ENCODE measurements around the gene ZNF493. TPM values are rescaled to one million over a fixed set of nuclear protein-coding genes. Genes with fewer than 3 reads are reported as not detected.

The ZNF493 gene
- 19.3 TPM for polyA plus RNA-seq (2013, experiment 1 of 4)
- 26.0 TPM for polyA plus RNA-seq (2013, experiment 2 of 4)
- 18.0 TPM for polyA plus RNA-seq (2013, experiment 3 of 4)
- 21.9 TPM for polyA plus RNA-seq (2013, experiment 4 of 4)

- Histone ChIP-seq H3K27ac (ENCODE audit: insufficient read depth, low read depth, low read length, poor library complexity, severe bottlenecking) (peak within 1 kb of the TSS; percentile 88), H3K27me3 (ENCODE audit: control insufficient read depth, insufficient read depth, low read length, poor library complexity, severe bottlenecking) (no peaks in the 10 kb centered on the region), H3K4me1 (ENCODE audit: control insufficient read depth, insufficient read depth, low read length) (no peaks in the 10 kb centered on the region), H3K36me3 (ENCODE audit: control insufficient read depth, insufficient read depth, low read length) (peaks cover 6% of the 10 kb centered on the region), H3K9me3 (ENCODE audit: control insufficient read depth, low read length) (no peaks in the 10 kb centered on the region), H3K4me3 (ENCODE audit: insufficient read depth, low read depth, low read length) (peak within 1 kb of the TSS; percentile 81)
- 0 to 1% methylated on average over 31 of the region's 31 CpGs for WGBS, 2 experiments
Observed at GRCh38 chr19:21396893-21397572, at the start of gene ZNF493. Gene ZNF493, plus strand, starts transcription at chr19:21397133. Its CDS starts 105 bp downstream, at chr19:21397238.

- H3K9me3 ChIP-seq (ENCODE audit: control insufficient read depth, low read length): no peaks in the 10 kb centered on the region
- no peaks in the 10 kb centered on the region for H3K27me3 ChIP-seq (ENCODE audit: control insufficient read depth, insufficient read depth, low read length, poor library complexity, severe bottlenecking)
- no peak overlapping the region for H3K4me3 ChIP-seq (ENCODE audit: insufficient read depth, low read depth, low read length)
- 100% methylated on average over 2 of the region's 2 CpGs; no CpG with 5 or more reads in 1 of the 2 experiments for WGBS, 2 experiments
- H3K4me1 ChIP-seq (ENCODE audit: control insufficient read depth, insufficient read depth, low read length): no peaks in the 10 kb centered on the region
- no peak overlapping the region for H3K27ac ChIP-seq (ENCODE audit: insufficient read depth, low read depth, low read length, poor library complexity, severe bottlenecking)
- no peaks in the 10 kb centered on the region for H3K36me3 ChIP-seq (ENCODE audit: control insufficient read depth, insufficient read depth, low read length)
Observed at GRCh38 chr19:21352830-21353229, 44.1 kb upstream of the ZNF493 start.

- Histone ChIP-seq H3K27me3 (ENCODE audit: control insufficient read depth, insufficient read depth, low read length, poor library complexity, severe bottlenecking) (no peaks in the 10 kb centered on the region), H3K36me3 (ENCODE audit: control insufficient read depth, insufficient read depth, low read length) (peaks cover 26% of the 10 kb centered on the region), H3K27ac (ENCODE audit: insufficient read depth, low read depth, low read length, poor library complexity, severe bottlenecking) (peak within 1 kb of the TSS; percentile 100), H3K4me1 (ENCODE audit: control insufficient read depth, insufficient read depth, low read length) (no peaks in the 10 kb centered on the region), H3K9me3 (ENCODE audit: control insufficient read depth, low read length) (no peaks in the 10 kb centered on the region), H3K4me3 (ENCODE audit: insufficient read depth, low read depth, low read length) (peak within 1 kb of the TSS; percentile 95)
- WGBS, 2 experiments: 0% methylated on average over 36 of the region's 36 CpGs
Observed at GRCh38 chr19:21358768-21359451, 38.0 kb upstream of the ZNF493 start, which contains the start of gene ZNF738. Gene ZNF738, plus strand, starts transcription at chr19:21359000. Its CDS starts 141 bp downstream, at chr19:21359141.

GRCh38 chr19:21362291-21362690 lies 34.6 kb upstream of the ZNF493 start:
- H3K9me3 ChIP-seq (ENCODE audit: control insufficient read depth, low read length): no peaks in the 10 kb centered on the region
- H3K27me3 ChIP-seq (ENCODE audit: control insufficient read depth, insufficient read depth, low read length, poor library complexity, severe bottlenecking): no peaks in the 10 kb centered on the region
- no peaks in the 10 kb centered on the region for H3K4me1 ChIP-seq (ENCODE audit: control insufficient read depth, insufficient read depth, low read length)
- H3K36me3 ChIP-seq (ENCODE audit: control insufficient read depth, insufficient read depth, low read length): peaks cover 55% of the 10 kb centered on the region
- no peak overlapping the region for H3K27ac ChIP-seq (ENCODE audit: insufficient read depth, low read depth, low read length, poor library complexity, severe bottlenecking)
- H3K4me3 ChIP-seq (ENCODE audit: insufficient read depth, low read depth, low read length): no peak overlapping the region
- 90 to 94% methylated on average over 2 to 3 of the region's 3 CpGs for WGBS, 2 experiments

- H3K36me3 ChIP-seq (ENCODE audit: control insufficient read depth, insufficient read depth, low read length): peaks cover 27% of the 10 kb centered on the region
- no peaks in the 10 kb centered on the region for H3K27me3 ChIP-seq (ENCODE audit: control insufficient read depth, insufficient read depth, low read length, poor library complexity, severe bottlenecking)
- H3K9me3 ChIP-seq (ENCODE audit: control insufficient read depth, low read length): peaks cover 13% of the 10 kb centered on the region
- no peak overlapping the region for H3K27ac ChIP-seq (ENCODE audit: insufficient read depth, low read depth, low read length, poor library complexity, severe bottlenecking)
- WGBS, 2 experiments: 94 to 95% methylated on average over 4 of the region's 4 CpGs
- H3K4me1 ChIP-seq (ENCODE audit: control insufficient read depth, insufficient read depth, low read length): no peaks in the 10 kb centered on the region
- no peak overlapping the region for H3K4me3 ChIP-seq (ENCODE audit: insufficient read depth, low read depth, low read length)
Observed at GRCh38 chr19:21383980-21384582, 12.9 kb upstream of the ZNF493 start.

GRCh38 chr19:21396121-21396520 lies 812 bp upstream of the ZNF493 start:
- H3K9me3 ChIP-seq (ENCODE audit: control insufficient read depth, low read length): no peaks in the 10 kb centered on the region
- H3K27ac ChIP-seq (ENCODE audit: insufficient read depth, low read depth, low read length, poor library complexity, severe bottlenecking): no peak overlapping the region
- H3K27me3 ChIP-seq (ENCODE audit: control insufficient read depth, insufficient read depth, low read length, poor library complexity, severe bottlenecking): no peaks in the 10 kb centered on the region
- H3K4me3 ChIP-seq (ENCODE audit: insufficient read depth, low read depth, low read length): no peak overlapping the region
- 89 to 92% methylated on average over 10 of the region's 10 CpGs for WGBS, 2 experiments
- H3K4me1 ChIP-seq (ENCODE audit: control insufficient read depth, insufficient read depth, low read length): no peaks in the 10 kb centered on the region
- H3K36me3 ChIP-seq (ENCODE audit: control insufficient read depth, insufficient read depth, low read length): peaks cover 6% of the 10 kb centered on the region

GRCh38 chr19:21398851-21399250 lies 1.9 kb downstream of the ZNF493 start:
- Histone ChIP-seq H3K4me3 (ENCODE audit: insufficient read depth, low read depth, low read length) (no peak overlapping the region), H3K27ac (ENCODE audit: insufficient read depth, low read depth, low read length, poor library complexity, severe bottlenecking) (no peak overlapping the region), H3K9me3 (ENCODE audit: control insufficient read depth, low read length) (no peaks in the 10 kb centered on the region), H3K36me3 (ENCODE audit: control insufficient read depth, insufficient read depth, low read length) (peaks cover 6% of the 10 kb centered on the region), H3K4me1 (ENCODE audit: control insufficient read depth, insufficient read depth, low read length) (no peaks in the 10 kb centered on the region), H3K27me3 (ENCODE audit: control insufficient read depth, insufficient read depth, low read length, poor library complexity, severe bottlenecking) (no peaks in the 10 kb centered on the region)
- WGBS, 2 experiments: 92 to 97% methylated on average over 5 of the region's 5 CpGs

GRCh38 chr19:21402303-21402985 lies 5.5 kb downstream of the ZNF493 start:
- 71 to 100% methylated on average over 1 of the region's 1 CpG for WGBS, 2 experiments
- Histone ChIP-seq H3K9me3 (ENCODE audit: control insufficient read depth, low read length) (no peaks in the 10 kb centered on the region), H3K27me3 (ENCODE audit: control insufficient read depth, insufficient read depth, low read length, poor library complexity, severe bottlenecking) (no peaks in the 10 kb centered on the region), H3K4me3 (ENCODE audit: insufficient read depth, low read depth, low read length) (no peak overlapping the region), H3K4me1 (ENCODE audit: control insufficient read depth, insufficient read depth, low read length) (no peaks in the 10 kb centered on the region), H3K27ac (ENCODE audit: insufficient read depth, low read depth, low read length, poor library complexity, severe bottlenecking) (peak overlapping the region; percentile 8), H3K36me3 (ENCODE audit: control insufficient read depth, insufficient read depth, low read length) (peaks cover 10% of the 10 kb centered on the region)

GRCh38 chr19:21410166-21410565 lies 13.2 kb downstream of the ZNF493 start:
- H3K27ac ChIP-seq (ENCODE audit: insufficient read depth, low read depth, low read length, poor library complexity, severe bottlenecking): no peak overlapping the region
- H3K4me1 ChIP-seq (ENCODE audit: control insufficient read depth, insufficient read depth, low read length): no peaks in the 10 kb centered on the region
- no peaks in the 10 kb centered on the region for H3K27me3 ChIP-seq (ENCODE audit: control insufficient read depth, insufficient read depth, low read length, poor library complexity, severe bottlenecking)
- H3K4me3 ChIP-seq (ENCODE audit: insufficient read depth, low read depth, low read length): no peak overlapping the region
- H3K36me3 ChIP-seq (ENCODE audit: control insufficient read depth, insufficient read depth, low read length): peaks cover 33% of the 10 kb centered on the region
- H3K9me3 ChIP-seq (ENCODE audit: control insufficient read depth, low read length): no peaks in the 10 kb centered on the region
- no CpG with 5 or more reads among the region's 1 CpG for WGBS, 2 experiments
